Pancreas (tissue), 10 donors: ENCODE results near the gene CD63. TPM values are rescaled to one million over a fixed set of nuclear protein-coding genes. Genes with fewer than 3 reads are reported as not detected.

Experiments
- ATAC-seq, 4 donors: fragments of 200-7000 bp; cut with Tn5 transposase; one replicate each; pipeline versions ENCODE4 v1.8.0 to v1.9.1; 2020; ENCODE audit warnings: mild to moderate bottlenecking in 4 of 4, moderate library complexity in 4 of 4
- DNase-seq, 6 donors: peaks; one replicate each; pipeline ENCODE4 v3.0.0-alpha.2; 2020
- FAIRE-seq: peaks from 2 replicates; lab custom pipeline; 2012; peaks lifted over from hg19 to GRCh38; lab: Jason Lieb, UNC
- H3K27ac ChIP-seq, 4 donors: fragments of 200-600 bp; sonication (generic); 1 replicate in 3 of 4; 2 replicates in 1 of 4; pipeline versions ENCODE4 v1.5.0 to v1.8.0; 2020
- H3K27me3 ChIP-seq, 4 donors: fragments of 200-600 bp; one replicate each; pipeline ENCODE4 v1.8.0; 2021
- H3K36me3 ChIP-seq, 3 donors: fragments of 200-600 bp; sonication (generic) in 1 of 3; one replicate each; pipeline versions ENCODE4 v1.5.0 to v1.8.0; 2020 to 2021
- H3K4me1 ChIP-seq, 3 donors: fragments of 200-600 bp; one replicate each; pipeline ENCODE4 v1.8.0; 2021
- H3K4me3 ChIP-seq, 4 donors: fragments of 200-600 bp; sonication (generic) in 2 of 4; one replicate each; pipeline versions ENCODE4 v1.5.0 to v1.8.0; 2020 to 2021
- H3K9me3 ChIP-seq, 4 donors: fragments of 200-600 bp; one replicate each; pipeline ENCODE4 v1.8.0; 2021
- CTCF ChIP-seq, 4 donors: fragments of 200-600 bp; sonication (generic) in 3 of 4; IDR thresholded peaks; one replicate each; pipeline versions ENCODE4 v1.5.0 to v1.8.0; 2021; ENCODE audit warnings: antibody characterized with exemption in 4 of 4
- WGBS, 2 donors: extraction: QIAGEN DNeasy Blood & Tissue Kit; methylation state at CpG; one replicate each; pipeline ENCODE4 v1.1.7; 2013; 5-methylcytosine and 5-hydroxymethylcytosine counted together
- intact Hi-C, 3 donors: fragments of 100-400 bp; cut with DNase I; formaldehyde crosslinking; loops; one replicate each; pipeline versions ENCODE4 v1.11.1 to v1.14.2; 2022
- polyA plus RNA-seq, 2 donors: library from polyadenylated mRNA; stranded (reverse); fragments of 200-250 nt; gene quantifications; one replicate each; pipeline ENCODE4 v1.2.3, GENCODE V29; 2013
- total RNA-seq, 6 donors: library from RNA; stranded (reverse); fragmentation: NEBNext Ultra II Directional in 4 of 6; extraction: Animal tissue kit (Norgen Biotek cat#: 25700) in 4 of 6; gene quantifications; one replicate each; pipeline versions ENCODE4 v1.2.1 to v1.2.4, GENCODE V29; 2021 to 2023
- donor health status: healthy with polysubstance abuse.
- donor health status: DM: no; HTN: no; CAD: no; lungs with moderate emphysema.
- donor health status: DM: no; HTN: no; CAD: no.
- donor health status: control.
- donor health status: control.
- donor health status: Bipolar disorder and iron deficiency.
- donor health status: DM: yes; HTN: yes; CAD: no.
- donor health status: DM: no; HTN: no; CAD: no.
- donor health status: DM: no; HTN: no; CAD: no.
- donor health status: DM: yes; HTN: yes; CAD: no.

CD63 gene
- total and polyA plus RNA-seq, 8 donors, result 433 to 717 (median 578) TPM

- FAIRE-seq, result no peak
- intact Hi-C loops, result no loop called here
- no peaks in the 10 kb centered on the region for H3K9me3 ChIP-seq
- peak overlapping the region; percentile 57 to 87 (median 70) for H3K4me3 ChIP-seq
- H3K27me3 ChIP-seq, result no peaks in the 10 kb centered on the region
- peak overlapping the region; percentile 89 to 99 (median 97) for H3K27ac ChIP-seq
- no peak for TF ChIP-seq CTCF (IDR thresholded peaks at IDR 0.05)
- peaks cover 9 to 37% (median 15%) of the 10 kb centered on the region in 3 donors for H3K4me1 ChIP-seq
- WGBS, 2 donors, result 1% methylated on average over 9 of the region's 9 CpGs
- peak; percentile 14 to 30 (median 18) for ATAC-seq
- DNase-seq, result peak; percentile 75 to 87 (median 82)
- H3K36me3 ChIP-seq, result peaks cover 4 to 17% (median 6%) of the 10 kb centered on the region in 3 donors
Measured at GRCh38 chr12:55727643-55728185, 1.1 kb downstream of the CD63 start.

DNA sequence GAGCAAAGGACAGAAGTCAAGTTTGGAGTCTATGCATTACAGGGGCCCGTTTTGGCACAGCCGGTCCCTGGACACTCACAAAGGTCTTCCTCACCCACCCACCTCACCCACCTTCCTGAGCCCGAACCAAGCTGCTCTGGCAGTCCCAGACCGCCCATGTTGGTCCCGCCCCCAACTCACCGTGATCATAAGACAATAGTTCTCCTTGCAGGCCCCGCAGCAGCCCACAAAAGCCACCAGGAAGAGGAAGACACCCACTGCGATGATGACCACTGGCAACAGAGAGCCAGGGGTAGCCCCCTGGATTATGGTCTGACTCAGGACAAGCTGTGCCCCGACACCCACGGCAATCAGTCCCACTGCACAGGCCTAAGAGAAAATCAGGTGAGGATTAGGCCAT lies 1.8 kb downstream of the CD63 start:
- no peak for FAIRE-seq
- 29 to 32% methylated on average over 9 to 10 of the region's 10 CpGs for WGBS, 2 donors
- intact Hi-C loops, result no loop called here

DNA sequence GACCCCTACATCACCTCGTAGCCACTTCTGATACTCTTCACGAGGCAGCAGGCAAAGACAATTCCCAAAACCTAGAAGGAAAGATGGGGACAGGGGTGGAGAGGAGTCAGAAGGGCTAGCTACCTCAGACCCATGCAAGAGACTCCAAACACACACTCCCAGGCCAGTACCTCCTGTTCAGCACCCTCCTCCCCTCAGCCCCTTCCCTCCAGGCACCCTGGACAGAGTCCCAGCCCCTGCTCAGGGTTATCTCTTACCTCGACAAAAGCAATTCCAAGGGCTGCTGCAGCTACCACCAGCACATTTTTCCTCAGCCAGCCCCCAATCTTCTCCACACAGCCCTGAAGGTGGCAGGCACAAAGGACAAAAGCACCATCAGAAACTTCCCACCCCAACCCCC lies 3.3 kb downstream of the CD63 start:
- 55 to 65% methylated on average over 3 of the region's 3 CpGs for WGBS, 2 donors
- intact Hi-C loops, result no loop called here
- Histone ChIP-seq H3K9me3 (no peaks in the 10 kb centered on the region), H3K4me3 (no peak overlapping the region), H3K36me3 (peaks cover 4 to 17% (median 6%) of the 10 kb centered on the region in 3 donors), H3K27me3 (no peaks in the 10 kb centered on the region), H3K4me1 (peaks cover 9 to 42% (median 19%) of the 10 kb centered on the region in 3 donors), H3K27ac (no peak overlapping the region)
- no peak for TF ChIP-seq CTCF (IDR thresholded peaks at IDR 0.05)
- ATAC-seq (no peak), FAIRE-seq (no peak), DNase-seq (peak in 1 of 6 donors; percentile 33)

More for the DNA sequence above, 1.8 kb downstream of the CD63 start:
- Histone ChIP-seq H3K27me3 (no peaks in the 10 kb centered on the region), H3K9me3 (no peaks in the 10 kb centered on the region), H3K27ac (peak overlapping the region in 3 of 4 donors; percentile 25 to 99 (median 99)), H3K4me3 (peak overlapping the region; percentile 57 to 87 (median 70)), H3K4me1 (peaks cover 9 to 37% (median 15%) of the 10 kb centered on the region in 3 donors), H3K36me3 (peaks cover 4 to 17% (median 6%) of the 10 kb centered on the region in 3 donors)
- ATAC-seq (no peak), DNase-seq (no peak)
- no peak for TF ChIP-seq CTCF (IDR thresholded peaks at IDR 0.05)

GRCh38 chr12:55724940-55725309 lies 3.9 kb downstream of the CD63 start:
- H3K9me3 ChIP-seq, result no peaks in the 10 kb centered on the region
- 44 to 50% methylated on average over 3 of the region's 3 CpGs for WGBS, 2 donors
- no peak overlapping the region for H3K27ac ChIP-seq
- DNase-seq (peak in 1 of 6 donors; percentile 30), FAIRE-seq (no peak), ATAC-seq (no peak)
- peaks cover 4 to 17% (median 6%) of the 10 kb centered on the region in 3 donors for H3K36me3 ChIP-seq
- H3K27me3 ChIP-seq, result no peaks in the 10 kb centered on the region
- H3K4me3 ChIP-seq, result no peak overlapping the region
- H3K4me1 ChIP-seq, result peaks cover 9 to 40% (median 20%) of the 10 kb centered on the region in 3 donors
- peak in 2 of 4 donors; percentile 1 to 5 for TF ChIP-seq CTCF (IDR thresholded peaks at IDR 0.05)
- intact Hi-C loops, result no loop called here
